Measurements from ENCODE around the gene FRY. TPM values are rescaled to one million over a fixed set of nuclear protein-coding genes. Genes with fewer than 3 reads are reported as not detected.

FRY gene
- total RNA-seq, 1 donor = 12.3 TPM

DNA sequence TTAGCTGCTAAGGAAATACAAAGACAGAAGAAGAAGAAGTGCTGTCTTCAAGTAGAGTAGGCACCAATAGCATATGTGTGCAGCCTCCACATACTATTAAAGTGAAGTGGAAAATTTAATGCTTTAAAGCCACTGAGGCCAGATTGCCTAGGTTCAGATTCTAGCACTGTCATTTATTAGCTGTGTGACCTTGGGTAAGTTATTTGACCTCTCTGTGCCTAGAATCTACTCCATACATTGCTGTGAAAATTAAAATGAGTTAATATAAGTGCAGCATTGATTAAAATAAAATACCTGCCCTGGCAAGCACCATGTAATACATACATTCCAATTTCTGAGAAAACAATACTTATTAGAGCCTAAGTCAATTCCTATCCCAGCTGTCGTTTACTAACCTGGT, 110.5 kb downstream of the FRY start:
- no peak for DNase-seq (ENCODE audit: insufficient read length, low spot score, missing footprints)
- Histone ChIP-seq H3K27me3 (ENCODE audit: insufficient read depth, low read length) (no peaks in the 10 kb centered on the region), H2AFZ (ENCODE audit: low read length) (no peak overlapping the region), H3K4me1 (ENCODE audit: insufficient read depth, low read length) (peaks cover 7% of the 10 kb centered on the region), H3K27ac (ENCODE audit: low read depth, low read length) (no peak overlapping the region), H3K9me3 (ENCODE audit: low read depth, low read length) (no peaks in the 10 kb centered on the region), H4K20me1 (ENCODE audit: insufficient read depth, low read length) (no peaks in the 10 kb centered on the region), H3K79me2 (ENCODE audit: insufficient read depth, low read length) (no peaks in the 10 kb centered on the region), H3K4me3 (ENCODE audit: insufficient read depth, low read length) (no peak overlapping the region), H3K36me3 (ENCODE audit: insufficient read depth, low read length) (no peaks in the 10 kb centered on the region), H3K4me2 (ENCODE audit: insufficient read depth, low read length) (no peak overlapping the region)
- TF ChIP-seq, protein P1, sequence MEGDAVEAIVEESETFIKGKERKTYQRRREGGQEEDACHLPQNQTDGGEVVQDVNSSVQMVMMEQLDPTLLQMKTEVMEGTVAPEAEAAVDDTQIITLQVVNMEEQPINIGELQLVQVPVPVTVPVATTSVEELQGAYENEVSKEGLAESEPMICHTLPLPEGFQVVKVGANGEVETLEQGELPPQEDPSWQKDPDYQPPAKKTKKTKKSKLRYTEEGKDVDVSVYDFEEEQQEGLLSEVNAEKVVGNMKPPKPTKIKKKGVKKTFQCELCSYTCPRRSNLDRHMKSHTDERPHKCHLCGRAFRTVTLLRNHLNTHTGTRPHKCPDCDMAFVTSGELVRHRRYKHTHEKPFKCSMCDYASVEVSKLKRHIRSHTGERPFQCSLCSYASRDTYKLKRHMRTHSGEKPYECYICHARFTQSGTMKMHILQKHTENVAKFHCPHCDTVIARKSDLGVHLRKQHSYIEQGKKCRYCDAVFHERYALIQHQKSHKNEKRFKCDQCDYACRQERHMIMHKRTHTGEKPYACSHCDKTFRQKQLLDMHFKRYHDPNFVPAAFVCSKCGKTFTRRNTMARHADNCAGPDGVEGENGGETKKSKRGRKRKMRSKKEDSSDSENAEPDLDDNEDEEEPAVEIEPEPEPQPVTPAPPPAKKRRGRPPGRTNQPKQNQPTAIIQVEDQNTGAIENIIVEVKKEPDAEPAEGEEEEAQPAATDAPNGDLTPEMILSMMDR (IDR thresholded peaks at IDR 0.05; ENCODE audit: extremely low read depth, low read depth, low read length) = no peak

DNA sequence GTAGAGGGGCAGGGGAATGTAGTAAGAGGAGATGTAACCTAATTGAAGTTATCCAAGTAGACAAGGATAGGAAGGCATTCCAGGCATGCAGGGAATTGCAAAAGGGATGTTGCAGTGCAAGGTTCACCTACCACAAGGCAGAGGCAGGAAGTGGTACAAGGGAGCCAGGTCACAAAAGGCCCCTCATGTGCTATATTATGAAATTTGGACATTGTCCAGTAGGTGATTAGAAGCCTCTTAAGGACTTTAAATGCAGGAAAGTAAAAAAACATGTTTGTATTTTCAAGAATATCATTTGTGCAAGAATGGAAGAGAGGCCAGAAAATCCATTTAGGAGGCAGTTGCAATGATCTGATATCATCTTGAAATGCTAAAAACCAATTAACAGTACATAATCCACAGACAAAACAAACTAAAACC, 111.4 kb downstream of the FRY start:
- H3K27ac ChIP-seq (ENCODE audit: low read depth, low read length) = no peak overlapping the region
- no peaks in the 10 kb centered on the region for H3K9me3 ChIP-seq (ENCODE audit: low read depth, low read length)
- H2AFZ ChIP-seq (ENCODE audit: low read length) = no peak overlapping the region
- TF ChIP-seq, protein P1 (IDR thresholded peaks at IDR 0.05; ENCODE audit: extremely low read depth, low read depth, low read length) = no peak
- H3K36me3 ChIP-seq (ENCODE audit: insufficient read depth, low read length) = no peaks in the 10 kb centered on the region
- H3K4me1 ChIP-seq (ENCODE audit: insufficient read depth, low read length) = peaks cover 7% of the 10 kb centered on the region
- no peak overlapping the region for H3K4me3 ChIP-seq (ENCODE audit: insufficient read depth, low read length)
- no peaks in the 10 kb centered on the region for H3K27me3 ChIP-seq (ENCODE audit: insufficient read depth, low read length)
- no peaks in the 10 kb centered on the region for H4K20me1 ChIP-seq (ENCODE audit: insufficient read depth, low read length)
- H3K4me2 ChIP-seq (ENCODE audit: insufficient read depth, low read length) = no peak overlapping the region
- H3K79me2 ChIP-seq (ENCODE audit: insufficient read depth, low read length) = no peaks in the 10 kb centered on the region
- peak; percentile 56 for DNase-seq (ENCODE audit: insufficient read length, low spot score, missing footprints)

DNA sequence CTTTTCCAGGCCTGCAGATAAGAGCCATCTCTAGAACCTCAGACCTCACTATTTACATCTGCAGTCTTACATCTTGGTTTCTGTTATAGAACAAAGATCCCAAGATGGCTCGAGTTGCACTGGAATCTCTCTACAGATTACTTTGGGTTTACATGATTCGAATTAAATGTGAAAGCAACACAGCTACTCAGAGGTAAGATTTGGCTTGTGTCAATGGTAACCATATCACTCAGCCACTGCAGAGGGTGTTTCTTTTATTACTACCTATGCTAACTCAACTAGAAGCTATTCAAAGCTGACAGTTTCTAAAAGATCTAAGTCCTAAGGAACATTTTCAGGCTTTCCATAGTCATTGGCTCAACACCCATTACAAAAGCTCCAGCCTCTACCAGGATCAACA, 115.6 kb downstream of the FRY start:
- no peak overlapping the region for H3K4me3 ChIP-seq (ENCODE audit: insufficient read depth, low read length)
- TF ChIP-seq, protein P1 (IDR thresholded peaks at IDR 0.05; ENCODE audit: extremely low read depth, low read depth, low read length) = no peak
- H4K20me1 ChIP-seq (ENCODE audit: insufficient read depth, low read length) = no peaks in the 10 kb centered on the region
- peaks cover 26% of the 10 kb centered on the region for H3K4me1 ChIP-seq (ENCODE audit: insufficient read depth, low read length)
- H3K4me2 ChIP-seq (ENCODE audit: insufficient read depth, low read length) = no peak overlapping the region
- H3K79me2 ChIP-seq (ENCODE audit: insufficient read depth, low read length) = no peaks in the 10 kb centered on the region
- DNase-seq (ENCODE audit: insufficient read length, low spot score, missing footprints) = no peak
- no peak overlapping the region for H3K27ac ChIP-seq (ENCODE audit: low read depth, low read length)
- H3K36me3 ChIP-seq (ENCODE audit: insufficient read depth, low read length) = no peaks in the 10 kb centered on the region
- H2AFZ ChIP-seq (ENCODE audit: low read length) = no peak overlapping the region
- no peaks in the 10 kb centered on the region for H3K9me3 ChIP-seq (ENCODE audit: low read depth, low read length)
- H3K27me3 ChIP-seq (ENCODE audit: insufficient read depth, low read length) = no peaks in the 10 kb centered on the region

DNA sequence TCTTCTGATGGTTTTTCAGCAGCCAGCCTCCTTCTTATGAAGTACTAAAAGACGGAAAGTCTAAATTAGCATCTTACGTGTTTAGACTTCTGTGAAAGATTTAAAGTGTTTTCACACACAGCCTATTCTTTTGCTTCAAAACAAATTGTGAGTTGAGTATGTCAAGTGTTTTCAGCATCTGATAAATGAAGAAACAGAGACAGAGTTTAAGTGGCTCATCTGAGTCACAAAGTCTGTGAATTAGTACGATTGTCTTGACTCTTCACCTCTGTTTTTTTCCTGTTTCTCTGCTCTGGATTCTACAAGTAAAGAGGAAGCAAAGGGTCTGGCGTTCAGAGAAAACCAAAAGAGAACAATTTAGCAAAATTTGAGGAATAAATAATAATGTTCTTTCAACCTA, 116.4 kb downstream of the FRY start:
- Histone ChIP-seq H4K20me1 (ENCODE audit: insufficient read depth, low read length) (no peaks in the 10 kb centered on the region), H3K4me2 (ENCODE audit: insufficient read depth, low read length) (no peak overlapping the region), H3K4me3 (ENCODE audit: insufficient read depth, low read length) (no peak overlapping the region), H3K79me2 (ENCODE audit: insufficient read depth, low read length) (no peaks in the 10 kb centered on the region), H2AFZ (ENCODE audit: low read length) (no peak overlapping the region), H3K4me1 (ENCODE audit: insufficient read depth, low read length) (peaks cover 26% of the 10 kb centered on the region), H3K27ac (ENCODE audit: low read depth, low read length) (no peak overlapping the region), H3K36me3 (ENCODE audit: insufficient read depth, low read length) (no peaks in the 10 kb centered on the region), H3K27me3 (ENCODE audit: insufficient read depth, low read length) (no peaks in the 10 kb centered on the region), H3K9me3 (ENCODE audit: low read depth, low read length) (no peaks in the 10 kb centered on the region)
- no peak for DNase-seq (ENCODE audit: insufficient read length, low spot score, missing footprints)
- TF ChIP-seq, protein P1 (IDR thresholded peaks at IDR 0.05; ENCODE audit: extremely low read depth, low read depth, low read length) = no peak
